ENCODE results near the gene PRR20C.
"Not testable (repeated sequence)": the region's sequence is repeated elsewhere in the genome, so short reads cannot be mapped to it uniquely, and the experiment has no call there.

PRR20C gene

GRCh38 chr13:57153761-57154160, at the start of gene PRR20C:
Gene PRR20C, plus strand, starts transcription at chr13:57154061. Its CDS starts 387 bp downstream, at chr13:57154448.
- in situ Hi-C loops (cut with MboI; ENCODE audit: low sequenced_read_pairs), result not testable (repeated sequence)

DNA sequence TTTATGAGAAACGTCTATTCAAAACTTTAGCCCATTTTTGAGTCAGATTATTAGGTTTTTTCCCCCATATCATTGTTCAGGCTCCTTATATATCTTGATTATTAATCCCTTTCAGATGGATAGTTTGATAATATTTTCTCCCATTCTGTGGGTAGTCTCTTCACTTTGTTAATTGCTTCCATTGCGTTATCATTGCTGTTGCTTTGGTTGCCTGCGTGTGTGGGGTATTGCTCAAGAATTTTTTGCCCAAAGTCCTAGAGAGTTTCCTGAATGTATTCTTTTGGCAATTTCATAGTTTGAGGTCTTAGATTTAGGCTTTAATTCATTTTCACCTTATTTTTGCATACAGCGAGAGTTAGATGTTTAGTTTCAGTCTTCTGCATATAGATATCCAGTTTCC, 38.9 kb upstream of the PRR20C start:
- in situ Hi-C loops (cut with MboI; ENCODE audit: low sequenced_read_pairs), result no loop called here

DNA sequence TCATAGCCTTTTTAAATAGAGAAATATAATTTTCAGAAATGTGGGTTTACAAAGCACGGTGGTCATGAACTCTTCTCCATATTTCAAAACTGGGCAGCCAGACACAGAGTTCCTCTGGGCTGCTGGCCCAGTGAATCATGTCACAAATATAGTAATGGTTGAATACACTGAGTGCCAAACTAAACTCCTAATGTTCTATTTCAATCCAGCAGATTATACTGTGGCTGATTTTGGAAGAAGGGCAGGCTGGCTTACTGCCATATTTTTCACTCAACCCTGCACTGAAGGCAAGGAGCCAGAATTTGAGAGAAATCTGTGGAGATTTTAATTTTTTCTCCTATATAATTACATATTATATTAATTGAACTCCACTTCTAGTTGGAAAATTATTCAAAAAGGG, 30.2 kb upstream of the PRR20C start:
- in situ Hi-C loops (cut with MboI; ENCODE audit: low sequenced_read_pairs), result no loop called here

GRCh38 chr13:57128909-57129308, 25.0 kb upstream of the PRR20C start:
- in situ Hi-C loops (cut with MboI; ENCODE audit: low sequenced_read_pairs), result no loop called here

GRCh38 chr13:57136093-57136492, 17.8 kb upstream of the PRR20C start:
- in situ Hi-C loops (cut with MboI; ENCODE audit: low sequenced_read_pairs), result no loop called here

DNA sequence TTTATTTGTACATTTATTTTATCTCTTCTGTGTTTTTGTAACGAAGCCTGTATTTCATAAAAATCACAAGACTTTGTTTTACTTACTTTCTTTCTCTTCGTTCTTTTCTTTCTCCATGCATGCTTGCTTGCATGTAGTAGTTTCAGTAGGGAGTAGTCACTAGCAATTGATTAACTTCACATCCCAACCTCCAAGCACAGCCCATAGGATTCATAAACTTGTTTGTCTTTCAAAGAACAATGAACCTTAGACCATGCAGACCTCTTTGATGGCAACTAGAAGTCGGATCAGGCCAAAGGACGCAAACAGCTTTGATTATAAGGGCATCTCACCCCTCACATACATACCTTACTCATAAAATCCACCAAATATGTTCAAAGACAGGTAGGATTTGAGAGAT, 16.3 kb upstream of the PRR20C start:
- in situ Hi-C loops (cut with MboI; ENCODE audit: low sequenced_read_pairs), result no loop called here

DNA sequence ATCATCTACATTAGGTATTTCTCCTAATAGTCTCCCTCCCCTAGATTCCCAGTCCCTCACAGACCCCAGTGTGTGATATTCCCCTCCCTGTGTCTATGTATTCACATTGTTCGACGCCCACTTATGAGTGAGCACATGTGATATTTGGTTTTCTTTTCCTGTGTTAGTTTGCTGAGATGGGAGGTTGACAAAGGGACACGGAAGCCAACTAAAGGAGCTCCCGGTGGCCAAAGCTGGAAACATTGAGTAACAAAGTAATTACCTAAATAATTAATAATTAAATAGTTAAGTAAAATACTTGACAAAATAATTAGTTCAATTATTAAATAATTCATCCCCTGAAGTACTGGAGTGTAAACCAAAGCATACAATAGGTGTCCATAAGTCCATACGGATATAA, 14.9 kb upstream of the PRR20C start:
- in situ Hi-C loops (cut with MboI; ENCODE audit: low sequenced_read_pairs), result no loop called here

DNA sequence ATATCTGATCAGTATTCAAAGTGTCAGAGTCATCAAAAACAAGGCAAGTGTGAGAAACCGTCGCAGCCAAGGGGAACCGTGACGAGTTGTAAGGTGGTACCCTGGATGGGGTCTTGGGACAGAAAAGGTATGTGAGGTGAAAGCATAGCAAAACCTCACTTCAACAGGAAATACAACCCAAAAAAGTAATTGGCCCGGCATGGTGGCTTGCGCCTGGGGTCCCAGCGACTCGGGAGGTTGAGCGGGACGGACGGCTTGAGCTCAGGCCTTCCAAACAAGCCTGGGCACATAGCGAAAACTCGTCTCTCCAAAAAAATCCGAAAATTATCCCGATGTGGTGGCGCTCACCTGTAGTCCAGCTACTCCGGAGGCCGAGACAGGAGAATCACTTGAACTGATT, 14.1 kb upstream of the PRR20C start:
- in situ Hi-C loops (cut with MboI; ENCODE audit: low sequenced_read_pairs), result not testable (repeated sequence)

DNA sequence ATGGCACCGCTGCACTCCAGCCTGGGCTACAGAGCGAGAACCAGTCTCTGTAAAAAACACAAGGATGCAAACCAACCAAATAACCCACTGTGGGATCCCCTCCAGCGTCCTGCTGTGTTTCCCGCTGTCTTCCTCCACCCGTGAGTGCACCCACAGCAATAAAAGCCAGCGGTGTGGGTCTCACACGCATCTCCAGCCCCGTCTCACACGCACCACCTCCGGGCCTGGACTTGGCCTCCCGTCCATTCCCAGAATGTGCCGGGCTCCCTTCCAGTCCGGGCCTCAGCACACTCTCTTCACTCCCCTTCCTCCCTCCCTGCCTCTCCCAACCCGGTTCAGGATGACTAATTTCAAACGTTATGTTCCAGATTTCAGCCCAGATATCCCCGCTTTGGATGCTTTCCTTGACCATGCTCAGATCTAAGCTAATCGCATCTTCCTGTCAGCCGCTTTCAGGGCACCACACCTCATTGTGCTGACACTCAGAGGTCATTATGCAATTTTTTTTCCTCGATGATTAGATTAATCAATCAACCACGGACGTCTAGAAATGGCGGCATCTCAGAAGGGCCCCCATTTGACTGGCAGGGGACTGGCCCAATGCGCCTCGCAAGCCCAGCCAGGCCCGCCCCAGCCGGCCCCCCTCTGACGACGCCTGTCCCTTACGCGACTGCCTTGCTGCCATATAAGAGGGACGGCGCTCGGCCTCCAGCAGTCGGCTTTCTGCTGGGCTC, 13.5 kb upstream of the PRR20C start, which contains the start of gene PRR20A:
TSS of gene PRR20A (plus strand) at position 684 of the 734 bp plus-strand sequence. CDS start 387 bp downstream, outside the sequence.
- in situ Hi-C loops (cut with MboI; ENCODE audit: low sequenced_read_pairs), result not testable (repeated sequence)

GRCh38 chr13:57147188-57147587, 6.7 kb upstream of the PRR20C start, which contains the start of gene PRR20B:
Gene PRR20B, plus strand, starts transcription at chr13:57147488. Its CDS starts 387 bp downstream, at chr13:57147875.
- in situ Hi-C loops (cut with MboI; ENCODE audit: low sequenced_read_pairs), result not testable (repeated sequence)

DNA sequence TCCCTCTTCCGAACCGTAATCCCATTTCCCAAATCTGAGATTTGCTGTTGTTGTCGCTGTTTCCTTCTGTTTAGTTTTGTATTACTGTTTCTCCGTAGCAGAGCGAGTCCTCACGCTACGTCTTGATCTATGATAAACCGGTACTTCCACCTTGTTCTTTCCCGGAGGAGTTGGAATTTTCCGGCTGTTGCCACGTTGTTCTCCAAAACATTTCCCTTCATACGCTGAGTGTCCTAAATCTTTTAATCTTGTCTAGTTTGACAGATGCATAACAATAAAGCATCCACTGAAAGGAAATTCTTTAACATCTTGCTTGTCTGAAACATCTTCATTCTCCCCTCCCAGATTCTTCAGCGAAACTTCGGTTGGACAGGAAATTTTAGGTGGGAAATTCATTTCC, 5.8 kb upstream of the PRR20C start:
- in situ Hi-C loops (cut with MboI; ENCODE audit: low sequenced_read_pairs), result not testable (repeated sequence)

DNA sequence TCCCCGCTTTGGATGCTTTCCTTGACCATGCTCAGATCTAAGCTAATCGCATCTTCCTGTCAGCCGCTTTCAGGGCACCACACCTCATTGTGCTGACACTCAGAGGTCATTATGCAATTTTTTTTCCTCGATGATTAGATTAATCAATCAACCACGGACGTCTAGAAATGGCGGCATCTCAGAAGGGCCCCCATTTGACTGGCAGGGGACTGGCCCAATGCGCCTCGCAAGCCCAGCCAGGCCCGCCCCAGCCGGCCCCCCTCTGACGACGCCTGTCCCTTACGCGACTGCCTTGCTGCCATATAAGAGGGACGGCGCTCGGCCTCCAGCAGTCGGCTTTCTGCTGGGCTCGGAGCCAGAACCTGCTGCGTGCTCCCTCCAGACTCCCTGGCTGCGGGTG, 6.5 kb downstream of the PRR20C start, which contains the start of gene PRR20D:
TSS of gene PRR20D (plus strand) at position 301 of the 400 bp plus-strand sequence. CDS start 387 bp downstream, outside the sequence.
- in situ Hi-C loops (cut with MboI; ENCODE audit: low sequenced_read_pairs), result not testable (repeated sequence)

- in situ Hi-C loops (cut with MboI; ENCODE audit: low sequenced_read_pairs), result not testable (repeated sequence)
Observed at GRCh38 chr13:57166897-57167296, 13.0 kb downstream of the PRR20C start, which contains the start of gene PRR20E. Gene PRR20E, plus strand, starts transcription at chr13:57167197. Its CDS starts 387 bp downstream, at chr13:57167584.

- in situ Hi-C loops (cut with MboI; ENCODE audit: low sequenced_read_pairs), result no loop called here
Observed at GRCh38 chr13:57191667-57192066, 37.8 kb downstream of the PRR20C start.
